DND-41 (cell line): ENCODE measurements around the gene MME.

ENCODE experiments used
- ATAC-seq: fragments of 200-7000 bp; cut with Tn5 transposase; 3 replicates; pipeline ENCODE4 v1.9.1; 2021; ENCODE audit warnings: low read depth; ENCODE audit not compliant: insufficient read depth
- DNase-seq: peaks from one replicate; pipeline ENCODE4 v3.0.0-alpha.2; 2020
- H2AFZ ChIP-seq: 2 replicates; pipeline ENCODE4 v1.6.0; 2012; ENCODE audit warnings: low read depth, low read length
- H3K27ac ChIP-seq: 2 replicates; pipeline ENCODE4 v1.5.1; 2012; ENCODE audit warnings: low read length, inconsistent platforms
- H3K27me3 ChIP-seq: fragments of 200-600 bp; sonication (generic); 2 replicates; pipeline ENCODE4 v1.6.0; 2012; ENCODE audit warnings: low read length, mild to moderate bottlenecking, inconsistent platforms; ENCODE audit not compliant: insufficient read depth, poor library complexity
- H3K36me3 ChIP-seq: 2 replicates; pipeline ENCODE4 v1.5.1; 2012; ENCODE audit warnings: low read length, inconsistent platforms; ENCODE audit not compliant: insufficient read depth
- H3K4me1 ChIP-seq: 2 replicates; pipeline ENCODE4 v1.5.1; 2012; ENCODE audit warnings: mild to moderate bottlenecking, low read length; ENCODE audit not compliant: insufficient read depth
- H3K4me2 ChIP-seq: 2 replicates; pipeline ENCODE4 v1.6.0; 2012; ENCODE audit warnings: mild to moderate bottlenecking, moderate library complexity, low read length, inconsistent platforms; ENCODE audit not compliant: insufficient read depth
- H3K4me3 ChIP-seq, 2 experiments: fragments of 200-600 bp in 1 of 2; shearing (Covaris generic) in 1 of 2; 2 replicates each; pipeline ENCODE4 v1.5.1; 2012 to 2016; ENCODE audit warnings: inconsistent platforms in 2 of 2, low read length in 2 of 2, mild to moderate bottlenecking in 2 of 2, low read depth in 1 of 2, moderate library complexity in 1 of 2
- H3K79me2 ChIP-seq: 2 replicates; pipeline ENCODE4 v1.6.0; 2012; ENCODE audit warnings: low read length, inconsistent platforms; ENCODE audit not compliant: insufficient read depth
- H3K9ac ChIP-seq: 2 replicates; pipeline ENCODE4 v1.6.0; 2012; ENCODE audit warnings: low read depth, mild to moderate bottlenecking, inconsistent platforms, low read length, moderate library complexity
- H3K9me3 ChIP-seq: 2 replicates; pipeline ENCODE4 v1.5.1; 2012; ENCODE audit warnings: low read length, moderate library complexity, mild to moderate bottlenecking, inconsistent platforms; ENCODE audit not compliant: insufficient read depth, severe bottlenecking
- H4K20me1 ChIP-seq: 2 replicates; pipeline ENCODE4 v1.6.0; 2012; ENCODE audit warnings: low read length; ENCODE audit not compliant: insufficient read depth
- CTCF ChIP-seq: IDR thresholded peaks from 2 replicates; pipeline ENCODE4 v1.5.1; 2012; ENCODE audit warnings: borderline replicate concordance, low read length, moderate library complexity, mild to moderate bottlenecking; ENCODE audit not compliant: poor library complexity, severe bottlenecking; ENCODE audit errors: extremely low read depth
- EZH2 ChIP-seq: IDR thresholded peaks from 3 replicates; pipeline ENCODE4 v1.6.1; 2012; ENCODE audit warnings: borderline replicate concordance, low read depth, mild to moderate bottlenecking, moderate library complexity, low read length, inconsistent platforms; ENCODE audit not compliant: severe bottlenecking

Gene MME

GRCh38 chr3:155102329-155102728 is 22.2 kb downstream of the MME start:
- TF ChIP-seq EZH2 (no peak), CTCF (no peak)
- ATAC-seq (no peak), DNase-seq (no peak)
- Histone ChIP-seq H3K36me3 (peaks cover 64% of the 10 kb centered on the region), H3K4me1 (peaks cover 68% of the 10 kb centered on the region), H3K9me3 (peaks cover 14% of the 10 kb centered on the region), H3K27me3 (no peaks in the 10 kb centered on the region), H4K20me1 (no peaks in the 10 kb centered on the region), H3K79me2 (peaks cover 91% of the 10 kb centered on the region), H3K4me2 (no peak overlapping the region), H3K4me3 (no peak overlapping the region), H3K9ac (peak overlapping the region; percentile 14; the same call in 1 of the 2 replicates), H2AFZ (no peak overlapping the region), H3K27ac (peak overlapping the region; percentile 75)

GRCh38 chr3:155103686-155104085 is 23.6 kb downstream of the MME start:
- peaks cover 57% of the 10 kb centered on the region for H3K36me3 ChIP-seq
- ATAC-seq: no peak

GRCh38 chr3:155106119-155106518 is 26.0 kb downstream of the MME start:
- Histone ChIP-seq H3K9ac (0 out of 2 replicates have a peak overlapping the region, but pooled peaks have one; percentile 2), H2AFZ (no peak overlapping the region), H3K4me1 (peaks cover 97% of the 10 kb centered on the region), H3K27me3 (no peaks in the 10 kb centered on the region), H3K9me3 (no peaks in the 10 kb centered on the region), H3K79me2 (peaks cover 85% of the 10 kb centered on the region), H3K36me3 (peaks cover 46% of the 10 kb centered on the region), H3K4me3 (no peak overlapping the region), H3K4me2 (no peak overlapping the region), H3K27ac (peak overlapping the region; percentile 77), H4K20me1 (no peaks in the 10 kb centered on the region)
- DNase-seq (no peak), ATAC-seq (no peak)
- TF ChIP-seq CTCF: no peak
- TF ChIP-seq EZH2: no peak

More at GRCh38 chr3:155103686-155104085, 23.6 kb downstream of the MME start:
- H3K4me3 ChIP-seq: no peak overlapping the region
- no peak for DNase-seq
- TF ChIP-seq CTCF: no peak
- no peak for TF ChIP-seq EZH2
- H2AFZ ChIP-seq: no peak overlapping the region
- no peak overlapping the region for H3K9ac ChIP-seq
- no peaks in the 10 kb centered on the region for H3K27me3 ChIP-seq
- peaks cover 81% of the 10 kb centered on the region for H3K4me1 ChIP-seq
- peaks cover 9% of the 10 kb centered on the region for H3K9me3 ChIP-seq
- no peaks in the 10 kb centered on the region for H4K20me1 ChIP-seq
- no peak overlapping the region for H3K4me2 ChIP-seq
- peaks cover 91% of the 10 kb centered on the region for H3K79me2 ChIP-seq
- H3K27ac ChIP-seq: peak overlapping the region; percentile 75
